Fibroblast of the aortic adventitia (primary cell): ENCODE results near the gene ZNF469. TPM values are rescaled to one million over a fixed set of nuclear protein-coding genes. Genes with fewer than 3 reads are reported as not detected.
"Not testable (repeated sequence)": the region's sequence is repeated elsewhere in the genome, so short reads cannot be mapped to it uniquely, and the experiment has no call there.

ENCODE experiments used
- DNase-seq: peaks from one replicate; pipeline ENCODE4 v3.0.0-alpha.2; 2010; ENCODE audit warnings: low read depth
- H3K4me3 ChIP-seq: 2 replicates; pipeline ENCODE4 v1.5.1; 2011; ENCODE audit warnings: low read depth, mild to moderate bottlenecking, control low read depth, low read length, moderate library complexity
- CTCF ChIP-seq: IDR thresholded peaks from 2 replicates; pipeline ENCODE4 v1.5.1; 2011; ENCODE audit warnings: mild to moderate bottlenecking, low read length, control low read depth, inconsistent platforms; ENCODE audit not compliant: insufficient read depth
- total RNA-seq: library from RNA; depleted of rRNA; stranded (reverse); fragments of >200 nt; gene quantifications from 2 replicates; pipeline ENCODE4 v1.2.3, GENCODE V29; 2012; ENCODE audit warnings: low replicate concordance

ZNF469 gene
- total RNA-seq, 1 donor, result 7.0 TPM

- peak; percentile 17 for DNase-seq
- peak overlapping the region; percentile 40 for H3K4me3 ChIP-seq
- TF ChIP-seq CTCF, result peak; percentile 31
Measured at GRCh38 chr16:88406096-88407041, 23.6 kb downstream of the ZNF469 start.

GRCh38 chr16:88407042-88407420 lies 24.3 kb downstream of the ZNF469 start:
- H3K4me3 ChIP-seq, result no peak overlapping the region
- no peak for DNase-seq
- TF ChIP-seq CTCF, result no peak

GRCh38 chr16:88407807-88408206 lies 25.0 kb downstream of the ZNF469 start:
- DNase-seq, result no peak
- H3K4me3 ChIP-seq, result no peak overlapping the region
- no peak for TF ChIP-seq CTCF

GRCh38 chr16:88408561-88409142 lies 25.9 kb downstream of the ZNF469 start:
- peak; percentile 21 for DNase-seq
- no peak for TF ChIP-seq CTCF
- no peak overlapping the region for H3K4me3 ChIP-seq

GRCh38 chr16:88409296-88410065 lies 26.7 kb downstream of the ZNF469 start:
- H3K4me3 ChIP-seq, result no peak overlapping the region
- no peak for TF ChIP-seq CTCF
- no peak for DNase-seq

- H3K4me3 ChIP-seq, DNase-seq: not testable (repeated sequence)
Measured at GRCh38 chr16:88410297-88410968, 27.7 kb downstream of the ZNF469 start.
